H9 (cell line): ENCODE results near the gene SYNE3. TPM values are rescaled to one million over a fixed set of nuclear protein-coding genes. Genes with fewer than 3 reads are reported as not detected.

Experiments used
- DNase-seq: peaks from one replicate; pipeline ENCODE4 v3.0.0-alpha.2; 2017
- H2AFZ ChIP-seq: one replicate; pipeline ENCODE4 v1.6.1; 2013; ENCODE audit warnings: mild to moderate bottlenecking, low read length, control low read depth, moderate library complexity
- H2AK5ac ChIP-seq: 2 replicates; pipeline ENCODE4 v1.6.1; 2013; ENCODE audit warnings: low read length, control low read depth, mixed read lengths; ENCODE audit not compliant: insufficient read length
- H2BK120ac ChIP-seq: one replicate; pipeline ENCODE4 v1.6.1; 2013; ENCODE audit warnings: low read depth, mild to moderate bottlenecking, low read length, control low read depth, inconsistent platforms; ENCODE audit not compliant: poor library complexity, severe bottlenecking
- H2BK12ac ChIP-seq: 2 replicates; pipeline ENCODE4 v1.6.1; 2013; ENCODE audit warnings: low read length, control low read depth, mixed read lengths, low read depth; ENCODE audit not compliant: insufficient read length
- H2BK15ac ChIP-seq: 2 replicates; pipeline ENCODE4 v1.6.1; 2013; ENCODE audit warnings: low read depth, low read length, control low read depth
- H2BK20ac ChIP-seq: one replicate; pipeline ENCODE4 v1.6.1; 2013; ENCODE audit warnings: low read depth, mild to moderate bottlenecking, low read length, control low read depth, inconsistent platforms; ENCODE audit not compliant: poor library complexity, severe bottlenecking
- H2BK5ac ChIP-seq: 2 replicates; pipeline ENCODE4 v1.6.1; 2013; ENCODE audit warnings: low read length, control low read depth, mixed read lengths; ENCODE audit not compliant: insufficient read length
- H3K14ac ChIP-seq: 2 replicates; pipeline ENCODE4 v1.6.1; 2013; ENCODE audit warnings: low read length, control low read depth; ENCODE audit not compliant: insufficient read depth
- H3K18ac ChIP-seq: 2 replicates; pipeline ENCODE4 v1.6.1; 2013; ENCODE audit warnings: low read depth, mild to moderate bottlenecking, mixed read lengths, low read length, control low read depth; ENCODE audit not compliant: insufficient read length
- H3K23ac ChIP-seq: 2 replicates; pipeline ENCODE4 v1.6.1; 2013; ENCODE audit warnings: low read length, control low read depth, mixed read lengths, low read depth; ENCODE audit not compliant: insufficient read length
- H3K23me2 ChIP-seq: 2 replicates; pipeline ENCODE4 v1.6.1; 2013; ENCODE audit warnings: low read depth, mild to moderate bottlenecking, mixed read lengths, low read length, control low read depth; ENCODE audit not compliant: insufficient read length, poor library complexity, severe bottlenecking
- H3K27ac ChIP-seq: 2 replicates; pipeline ENCODE4 v1.5.1; 2013; ENCODE audit warnings: low read length, control low read depth, mixed read lengths, low read depth; ENCODE audit not compliant: insufficient read length
- H3K27me3 ChIP-seq: 2 replicates; pipeline ENCODE4 v1.6.1; 2013; ENCODE audit warnings: low read length, control low read depth, inconsistent platforms; ENCODE audit not compliant: insufficient read depth
- H3K4ac ChIP-seq: 2 replicates; pipeline ENCODE4 v1.6.1; 2013; ENCODE audit warnings: low read depth, mild to moderate bottlenecking, control low read depth, inconsistent platforms, low read length, moderate library complexity
- H3K4me1 ChIP-seq: 2 replicates; pipeline ENCODE4 v1.6.1; 2013; ENCODE audit warnings: low read length, control low read depth, inconsistent platforms; ENCODE audit not compliant: insufficient read depth
- H3K4me2 ChIP-seq: 2 replicates; pipeline ENCODE4 v1.6.1; 2013; ENCODE audit warnings: low read length, control low read depth, mixed read lengths; ENCODE audit not compliant: insufficient read length, insufficient read depth
- H3K56ac ChIP-seq: 2 replicates; pipeline ENCODE4 v1.6.1; 2013; ENCODE audit warnings: low read depth, mild to moderate bottlenecking, mixed read lengths, low read length, control low read depth; ENCODE audit not compliant: insufficient read length
- H3K79me1 ChIP-seq: 2 replicates; pipeline ENCODE4 v1.6.1; 2013; ENCODE audit warnings: low read depth, mild to moderate bottlenecking, moderate library complexity, low read length, control low read depth, inconsistent platforms; ENCODE audit not compliant: insufficient read depth, poor library complexity, severe bottlenecking
- H3K79me2 ChIP-seq: 2 replicates; pipeline ENCODE4 v1.6.1; 2013; ENCODE audit warnings: low read length, control low read depth, inconsistent platforms; ENCODE audit not compliant: insufficient read depth
- H3K9ac ChIP-seq: 2 replicates; pipeline ENCODE4 v1.6.1; 2013; ENCODE audit warnings: low read length, control low read depth, mixed read lengths; ENCODE audit not compliant: insufficient read length; ENCODE audit errors: extremely low read depth
- H3K9me3 ChIP-seq: one replicate; pipeline ENCODE4 v1.6.1; 2013; ENCODE audit warnings: low read depth, low read length, inconsistent platforms; ENCODE audit not compliant: control insufficient read depth
- H3T11ph ChIP-seq: one replicate; pipeline ENCODE4 v1.6.1; 2013; ENCODE audit warnings: mild to moderate bottlenecking, low read length, control low read depth, inconsistent platforms
- H4K20me1 ChIP-seq: one replicate; pipeline ENCODE4 v1.6.1; 2013; ENCODE audit not compliant: control insufficient read depth, insufficient read length, insufficient read depth
- H4K5ac ChIP-seq: 2 replicates; pipeline ENCODE4 v1.6.1; 2013; ENCODE audit warnings: low read depth, mild to moderate bottlenecking, mixed read lengths, low read length, control low read depth; ENCODE audit not compliant: insufficient read length
- H4K8ac ChIP-seq: replicated peaks from 2 replicates; pipeline ENCODE4 v1.6.1; 2013; ENCODE audit warnings: low read length, control low read depth, mixed read lengths, low read depth; ENCODE audit not compliant: insufficient read length
- H4K91ac ChIP-seq: 2 replicates; pipeline ENCODE4 v1.6.1; 2013; ENCODE audit warnings: low read depth, mild to moderate bottlenecking, moderate library complexity, mixed read lengths, low read length, control low read depth; ENCODE audit not compliant: insufficient read length
- H3K27ac Mint-ChIP-seq, 3 experiments: 2 replicates in 2 of 3; 3 replicates in 1 of 3; pipeline ENCODE4 v1.8.0; 2020 to 2021; ENCODE audit warnings: mixed read lengths in 3 of 3, mild to moderate bottlenecking in 1 of 3, moderate library complexity in 1 of 3
- H3K27me3 Mint-ChIP-seq: 2 replicates; pipeline ENCODE4 v1.8.0; 2021; ENCODE audit warnings: low read depth, mild to moderate bottlenecking, moderate library complexity, mixed read lengths
- H3K36me3 Mint-ChIP-seq, 3 experiments: 2 replicates in 2 of 3; 3 replicates in 1 of 3; pipeline ENCODE4 v1.8.0; 2020 to 2021; ENCODE audit warnings: low read depth in 3 of 3, mixed read lengths in 3 of 3; ENCODE audit not compliant: insufficient read depth in 1 of 3
- H3K4me1 Mint-ChIP-seq, 2 experiments: 2 replicates each; pipeline ENCODE4 v1.8.0; 2020; ENCODE audit warnings: mixed read lengths in 2 of 2
- H3K4me3 Mint-ChIP-seq, 2 experiments: 2 replicates in 1 of 2; 3 replicates in 1 of 2; pipeline ENCODE4 v1.8.0; 2020 to 2021; ENCODE audit warnings: mild to moderate bottlenecking in 2 of 2, mixed read lengths in 2 of 2, moderate library complexity in 1 of 2
- H3K9me3 Mint-ChIP-seq, 2 experiments: 2 replicates in 1 of 2; 3 replicates in 1 of 2; pipeline ENCODE4 v1.8.0; 2020; ENCODE audit warnings: mild to moderate bottlenecking in 2 of 2, mixed read lengths in 2 of 2, moderate library complexity in 1 of 2
- CTCF ChIP-seq: fragments of 200-600 bp; sonication (generic); conservative IDR thresholded peaks from 3 replicates; pipeline ENCODE4 v1.8.0; 2021; ENCODE audit warnings: antibody characterized with exemption, mild to moderate bottlenecking
- WGBS: extraction: QIAGEN DNeasy Blood & Tissue Kit; methylation state at CpG from one replicate; pipeline ENCODE4 v1.1.7; 2013; ENCODE audit warnings: missing lambda C conversion rate, low lambda C conversion rate, mixed read lengths; ENCODE audit not compliant: insufficient read length; ENCODE audit errors: extremely low coverage; 5-methylcytosine and 5-hydroxymethylcytosine counted together
- total RNA-seq: library from RNA; stranded (reverse); gene quantifications from 2 replicates; pipeline ENCODE4 v1.2.1, GENCODE V29; 2021

The SYNE3 gene
- total RNA-seq, 1 experiment from 2014 or later, result 0.11 TPM

- Histone ChIP-seq H2AFZ (no peak overlapping the region), H3K23me2 (no peaks in the 10 kb centered on the region), H3K27ac (no peak overlapping the region), H2BK5ac (no peak overlapping the region), H3T11ph (no peak overlapping the region), H3K9me3 (no peaks in the 10 kb centered on the region), H2AK5ac (no peak overlapping the region), H4K5ac (no peak overlapping the region), H3K18ac (no peak overlapping the region), H3K9ac (no peak overlapping the region), H2BK12ac (no peak overlapping the region), H3K4me2 (no peak overlapping the region), H3K79me2 (no peaks in the 10 kb centered on the region), H3K56ac (no peak overlapping the region), H4K8ac (no peak overlapping the region), H3K4me1 (no peaks in the 10 kb centered on the region), H3K27me3 (peaks cover 3% of the 10 kb centered on the region; the same call in 1 of the 2 replicates), H3K14ac (no peak overlapping the region), H2BK120ac (no peak overlapping the region), H4K91ac (no peak overlapping the region), H4K20me1 (no peaks in the 10 kb centered on the region), H2BK20ac (no peak overlapping the region), H3K23ac (no peak overlapping the region), H2BK15ac (no peak overlapping the region), H3K4ac (no peak overlapping the region), H3K79me1 (no peaks in the 10 kb centered on the region)
- H3K36me3 Mint-ChIP-seq, result peaks cover 12 to 33% (median 27%) of the 10 kb centered on the region in 3 experiments
- peaks cover 3 to 8% of the 10 kb centered on the region in 2 experiments; a peak in 3 of 5 replicates for H3K9me3 Mint-ChIP-seq
- no CpG with 5 or more reads among the region's 1 CpG for WGBS
- peaks cover 11 to 14% of the 10 kb centered on the region in 2 experiments for H3K4me1 Mint-ChIP-seq
- peaks cover 41% of the 10 kb centered on the region for H3K27me3 Mint-ChIP-seq
- no peak for TF ChIP-seq CTCF
- H3K4me3 Mint-ChIP-seq, result no peak overlapping the region
- H3K27ac Mint-ChIP-seq, result no peak overlapping the region
- no peak for DNase-seq
Observed at GRCh38 chr14:95551435-95551834, 35.0 kb upstream of the SYNE3 start.
